GM18505 (cell line): Measurements from ENCODE around the gene EVI5L.

Experiments used
- ATAC-seq: cut with Tn5 transposase; IDR thresholded peaks from one replicate; pipeline ENCODE4 v1.9.1; 2021; ENCODE audit not compliant: unreplicated experiment
- POLR2A ChIP-seq: IDR thresholded peaks from 4 replicates; pipeline ENCODE4 v1.6.1; 2011; ENCODE audit warnings: borderline replicate concordance; ENCODE audit not compliant: insufficient read depth, insufficient read length; ENCODE audit errors: extremely low read depth

Gene EVI5L

DNA sequence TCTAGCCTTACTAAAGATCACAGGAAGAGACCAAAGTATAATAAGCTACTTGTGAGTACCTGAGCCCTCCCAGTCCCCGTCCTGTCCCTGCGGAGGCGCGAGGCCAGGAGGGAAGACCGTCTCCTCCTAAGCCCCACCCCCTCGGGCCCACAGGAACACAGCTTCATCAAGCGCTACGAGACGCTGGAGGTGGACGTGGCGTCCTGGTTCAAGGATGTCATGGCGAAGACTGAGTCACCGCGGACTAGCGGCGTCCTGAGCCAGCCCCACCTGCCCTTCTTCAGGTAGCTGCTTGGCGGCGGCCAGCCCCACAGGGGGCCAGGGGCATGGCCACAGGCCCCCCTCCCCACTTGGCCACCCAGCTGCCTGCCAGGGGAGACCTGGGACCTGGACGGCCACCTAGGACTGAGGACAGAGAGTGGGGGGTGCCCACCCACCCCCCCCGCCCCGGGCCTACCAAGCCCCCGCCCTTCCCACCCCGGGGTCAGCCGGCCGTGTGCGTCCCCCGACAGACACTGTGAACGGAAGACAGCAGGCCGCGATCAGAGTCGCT, 82.2 kb downstream of the EVI5L start:
- TF ChIP-seq POLR2A, result no peak
- no peak for ATAC-seq

DNA sequence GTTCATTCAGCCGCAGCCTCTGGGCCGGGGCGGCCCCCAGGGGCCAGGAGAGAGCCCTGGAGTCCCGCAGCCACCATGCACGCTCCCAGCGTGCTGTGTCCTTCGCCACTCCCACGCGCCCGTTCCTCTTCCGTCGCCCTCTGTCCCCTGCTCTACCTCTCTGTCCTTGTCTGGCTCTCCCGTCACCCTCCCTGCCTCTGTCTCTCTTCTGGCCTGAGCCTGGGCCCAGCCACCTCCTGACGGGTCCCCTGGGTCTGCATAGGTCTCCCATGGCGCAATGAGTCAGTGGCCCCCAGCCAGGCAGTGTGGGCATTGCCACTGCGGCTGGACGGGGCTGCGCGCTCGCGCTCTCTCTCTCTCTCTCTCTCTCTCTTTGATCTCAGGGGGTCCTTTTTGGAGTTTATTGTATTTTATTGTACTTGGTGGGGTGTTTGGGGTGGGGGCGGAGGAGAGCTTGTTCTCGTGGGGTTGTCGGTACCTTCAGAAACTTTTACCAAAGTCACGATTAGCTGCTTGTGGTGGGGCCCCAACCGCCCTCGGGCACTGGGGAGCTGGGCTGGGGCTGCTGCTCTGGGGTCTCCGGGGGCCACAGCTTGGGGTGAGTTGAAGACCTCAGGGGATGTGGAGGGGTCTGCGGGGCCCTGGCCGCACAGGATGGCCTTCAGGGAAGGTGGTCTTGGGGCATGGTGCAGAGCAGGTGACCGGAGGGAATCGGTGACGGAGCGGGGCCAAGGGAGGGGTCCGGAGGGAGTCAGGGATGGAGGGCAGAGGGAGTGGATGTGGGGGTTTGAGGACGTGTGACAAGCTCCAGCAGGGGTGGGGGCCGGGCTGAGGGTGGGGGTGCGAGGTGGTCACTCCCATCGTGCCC, 82.9 kb downstream of the EVI5L start:
- no peak for TF ChIP-seq POLR2A
- ATAC-seq, result no peak

DNA sequence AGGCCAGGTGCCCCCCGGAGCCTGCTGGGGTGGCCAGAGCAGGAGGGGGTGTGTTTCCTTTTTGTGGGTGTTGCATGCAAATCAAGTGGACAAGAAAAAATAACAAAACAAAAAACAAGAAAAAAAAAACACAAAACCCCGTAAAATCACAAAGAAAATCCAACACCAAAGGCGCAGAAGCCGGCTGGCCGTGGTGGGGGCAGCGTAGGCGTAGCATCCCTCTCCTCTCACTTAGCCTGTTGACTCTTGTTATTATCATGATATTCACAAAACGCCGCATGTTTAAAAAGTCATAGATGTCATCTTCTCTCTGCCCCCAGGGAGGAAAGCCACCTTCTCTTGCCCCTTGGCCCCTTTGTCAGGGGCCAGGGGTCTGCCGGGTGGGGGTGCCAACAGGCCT, 83.6 kb downstream of the EVI5L start:
- ATAC-seq, result no peak
- TF ChIP-seq POLR2A, result no peak

DNA sequence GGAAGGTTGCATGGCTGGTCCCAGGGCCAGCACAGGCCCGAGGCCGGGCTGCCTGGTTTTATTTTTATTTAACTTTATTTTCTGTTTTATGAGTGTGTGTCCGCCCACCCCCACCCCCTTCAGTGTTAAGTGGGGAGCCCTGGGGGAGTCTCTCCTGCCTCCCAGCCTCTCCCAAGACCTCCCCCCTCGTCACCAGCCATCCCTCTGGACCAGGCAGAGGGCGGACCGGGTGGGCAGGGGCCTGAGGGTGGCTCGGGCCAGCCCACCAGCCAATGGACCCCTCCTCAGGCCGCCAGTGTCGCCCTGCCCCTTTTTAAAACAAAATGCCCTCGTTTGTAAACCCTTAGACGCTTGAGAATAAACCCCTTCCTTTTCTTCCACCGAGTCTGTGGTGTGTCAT, 84.1 kb downstream of the EVI5L start:
- no peak for TF ChIP-seq POLR2A
- ATAC-seq, result no peak
